HG03060 (cell line): ENCODE measurements around the gene PRKCQ.
A peak's percentile ranks its signal among the peaks of the same experiment; 100 is the strongest.
"Not testable (repeated sequence)": the region's sequence is repeated elsewhere in the genome, so short reads cannot be mapped to it uniquely, and the experiment has no call there.

ENCODE experiments used
- ATAC-seq: cut with Tn5 transposase; IDR thresholded peaks from one replicate; pipeline ENCODE4 v1.9.1; 2021; ENCODE audit warnings: low read depth, moderate number of reproducible peaks; ENCODE audit not compliant: unreplicated experiment

PRKCQ gene

DNA sequence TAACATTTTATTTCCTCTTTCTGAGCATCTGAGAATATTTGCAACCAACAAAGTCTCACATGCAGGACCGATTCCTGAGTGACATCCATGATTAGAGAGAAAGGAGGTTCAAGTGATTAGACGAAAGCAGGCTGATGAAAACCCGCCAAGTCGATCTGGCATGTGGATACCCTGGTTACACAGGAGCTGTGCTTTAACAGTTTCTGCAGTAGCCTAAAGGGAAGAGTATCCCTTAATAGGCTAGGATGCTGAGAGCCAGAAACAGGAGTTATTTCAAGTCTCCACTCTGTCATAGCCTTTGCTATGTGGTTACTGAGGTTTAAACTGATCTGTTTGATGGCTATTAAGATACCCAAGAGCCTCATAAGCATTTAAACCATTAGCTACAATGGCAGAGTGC, 82.5 kb downstream of the PRKCQ start:
- ATAC-seq, result no peak

DNA sequence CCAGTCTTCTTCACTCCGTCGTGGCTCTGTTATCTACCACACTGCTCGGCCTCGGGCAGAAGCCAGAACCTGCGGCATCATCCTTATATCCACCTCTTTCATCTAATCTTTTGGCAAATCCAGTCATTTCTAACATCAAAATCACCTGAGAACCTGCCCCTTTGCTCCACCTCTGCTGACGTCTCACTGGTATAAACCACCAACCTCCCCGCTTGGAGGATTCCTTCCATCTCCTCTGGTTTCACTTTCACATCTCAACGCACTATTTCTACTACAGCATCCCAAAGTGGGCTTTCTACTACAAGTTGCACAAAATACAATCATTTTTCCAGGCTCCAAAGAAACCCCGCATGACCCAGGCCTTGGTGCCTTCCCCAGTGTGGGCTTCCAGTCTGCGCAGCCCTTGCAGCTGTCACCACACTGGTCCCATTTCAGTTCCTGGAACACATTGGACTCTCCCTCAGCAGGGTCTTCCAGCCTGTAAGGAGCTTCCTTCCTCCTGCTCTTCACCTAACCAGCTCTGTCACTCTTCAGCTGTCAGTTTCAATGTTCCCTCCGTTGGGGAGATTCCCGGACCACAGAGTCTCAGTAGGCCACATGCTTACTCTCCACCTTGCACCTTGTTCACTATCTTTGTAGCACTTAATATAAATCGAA, 85.0 kb downstream of the PRKCQ start:
- ATAC-seq, result no peak

GRCh38 chr10:6494442-6494819, 85.6 kb downstream of the PRKCQ start:
- no peak for ATAC-seq

GRCh38 chr10:6493521-6494441, 86.3 kb downstream of the PRKCQ start:
- no peak for ATAC-seq

GRCh38 chr10:6492896-6493295, 87.2 kb downstream of the PRKCQ start:
- no peak for ATAC-seq

GRCh38 chr10:6491841-6492609, 88.1 kb downstream of the PRKCQ start:
- ATAC-seq, result no peak

DNA sequence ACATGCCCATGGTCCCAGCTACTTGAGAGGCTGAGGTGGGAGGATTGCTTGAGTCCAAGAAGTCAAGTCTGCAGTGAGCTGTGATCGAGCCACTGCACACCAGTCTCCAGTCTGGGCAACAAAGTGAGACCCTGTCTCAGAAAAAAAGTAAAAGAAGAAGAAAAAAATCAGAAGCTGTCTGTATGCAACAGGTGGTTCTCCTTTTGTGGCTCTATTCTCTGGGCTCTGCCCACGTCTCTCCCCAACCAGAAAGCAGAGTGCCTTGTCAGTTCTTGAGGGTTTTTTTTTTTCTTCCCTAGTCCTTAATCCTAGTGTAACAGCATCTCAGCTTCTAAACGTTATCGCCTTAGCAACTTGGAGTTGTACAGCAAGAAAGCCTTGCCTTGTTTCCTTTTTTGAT, 89.5 kb downstream of the PRKCQ start:
- ATAC-seq, result no peak

DNA sequence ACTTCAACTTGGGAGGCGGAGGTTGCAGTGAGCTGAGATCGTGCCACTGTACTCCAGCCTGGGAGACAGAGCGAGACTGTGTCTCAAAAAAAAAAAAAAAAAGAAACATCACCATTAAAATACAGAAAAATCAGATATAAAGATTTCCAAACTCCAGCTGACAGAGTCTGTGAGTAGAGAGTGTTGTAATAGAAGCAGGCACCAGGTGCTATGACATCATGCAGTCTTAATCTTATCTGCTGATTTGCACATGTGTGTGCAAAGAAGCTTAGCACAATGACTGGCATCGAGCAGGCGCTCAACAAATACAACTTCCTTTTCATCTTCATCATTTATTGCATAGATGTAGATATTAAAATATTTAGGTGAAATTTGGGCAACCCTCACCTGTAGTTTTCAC, 92.2 kb downstream of the PRKCQ start:
- no peak for ATAC-seq

DNA sequence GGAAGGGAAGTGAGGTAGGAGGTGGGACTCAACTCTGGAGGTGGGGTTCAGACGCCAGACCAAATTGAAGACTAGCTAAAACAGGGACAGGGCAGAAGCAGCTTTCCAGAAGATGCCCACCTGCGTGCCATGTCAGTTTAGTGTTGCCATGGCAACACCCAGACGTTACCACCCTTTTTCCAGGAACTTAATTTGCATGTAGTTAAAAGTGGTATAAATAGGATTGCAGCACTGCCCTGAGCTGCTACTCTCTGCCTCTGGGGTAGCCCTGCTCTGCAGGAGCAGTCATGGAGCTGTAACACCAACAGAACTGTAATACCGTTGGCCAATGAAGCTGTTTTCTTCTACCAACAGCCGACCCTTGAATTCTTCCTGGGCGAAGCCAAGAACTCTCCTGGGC, 93.8 kb downstream of the PRKCQ start:
- ATAC-seq, result no peak

GRCh38 chr10:6482737-6483357, 97.2 kb downstream of the PRKCQ start:
- ATAC-seq, result no peak

DNA sequence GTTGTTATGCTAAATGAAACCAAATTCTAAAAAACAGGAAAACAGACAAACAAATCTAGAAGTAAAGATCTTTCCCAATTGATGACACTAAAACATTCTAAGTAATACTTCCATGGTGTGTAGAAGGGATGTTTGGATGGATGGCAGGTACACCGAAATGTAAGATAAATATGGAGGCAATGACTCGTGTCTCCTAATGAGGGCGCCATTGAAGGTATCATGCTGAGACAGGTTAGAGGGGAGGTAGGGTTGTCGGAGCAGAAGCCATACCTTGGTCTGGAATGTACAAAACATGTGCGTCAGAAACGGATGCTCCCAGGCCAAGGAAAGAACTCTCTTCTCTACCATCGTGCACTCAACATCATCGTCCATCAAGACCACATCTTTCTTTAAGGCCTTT, 101.4 kb downstream of the PRKCQ start:
- ATAC-seq, result no peak

- ATAC-seq, result no peak
Observed at GRCh38 chr10:6476989-6477388, 103.1 kb downstream of the PRKCQ start.

GRCh38 chr10:6474871-6475270, 105.2 kb downstream of the PRKCQ start:
- ATAC-seq, result no peak

DNA sequence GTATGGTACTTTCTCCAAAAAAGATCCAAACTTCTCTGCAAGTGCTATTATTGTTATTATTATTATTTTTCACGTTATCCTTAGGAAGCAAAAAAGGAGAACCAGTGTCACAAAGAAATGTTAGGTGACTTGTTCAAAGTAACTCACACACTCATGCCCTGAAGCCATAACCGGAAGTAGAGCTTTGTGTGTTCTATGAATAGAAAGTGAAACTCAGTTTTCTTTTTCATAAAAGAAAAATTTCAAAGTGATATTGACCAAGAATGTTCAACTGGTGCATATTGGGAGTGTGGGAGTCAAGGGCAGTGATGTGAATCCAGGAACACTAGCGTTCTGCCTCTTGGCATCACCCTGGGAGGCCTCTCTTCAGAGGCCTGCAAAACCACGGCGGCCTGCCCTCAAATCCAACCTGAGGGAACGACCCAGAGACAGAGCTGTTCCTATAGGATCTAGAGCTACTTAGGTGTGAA, 106.1 kb downstream of the PRKCQ start:
- ATAC-seq, result peak; percentile 68

DNA sequence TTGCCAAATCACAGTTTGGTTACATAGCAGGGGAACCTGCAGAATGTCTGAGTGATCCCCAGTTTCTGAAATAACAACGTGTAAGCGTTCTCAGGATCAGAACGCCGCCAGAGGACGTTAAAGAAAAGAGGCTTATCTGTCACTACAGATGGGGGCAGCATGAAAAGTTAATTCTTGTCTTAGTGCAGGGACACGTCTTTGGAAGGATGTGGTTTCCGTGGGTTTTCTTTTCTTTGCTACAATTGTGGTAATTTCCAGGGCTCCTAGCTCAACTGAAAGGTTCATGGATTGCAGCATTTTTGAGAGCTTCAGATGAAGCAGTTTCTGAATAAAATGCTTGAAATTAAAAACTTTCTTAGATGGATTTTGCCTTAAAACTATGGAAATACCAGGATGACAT, 106.6 kb downstream of the PRKCQ start:
- ATAC-seq, result no peak

- not testable (repeated sequence) for ATAC-seq
Observed at GRCh38 chr10:6472710-6473005, 107.4 kb downstream of the PRKCQ start.

GRCh38 chr10:6470894-6471618, 109.0 kb downstream of the PRKCQ start:
- no peak for ATAC-seq

DNA sequence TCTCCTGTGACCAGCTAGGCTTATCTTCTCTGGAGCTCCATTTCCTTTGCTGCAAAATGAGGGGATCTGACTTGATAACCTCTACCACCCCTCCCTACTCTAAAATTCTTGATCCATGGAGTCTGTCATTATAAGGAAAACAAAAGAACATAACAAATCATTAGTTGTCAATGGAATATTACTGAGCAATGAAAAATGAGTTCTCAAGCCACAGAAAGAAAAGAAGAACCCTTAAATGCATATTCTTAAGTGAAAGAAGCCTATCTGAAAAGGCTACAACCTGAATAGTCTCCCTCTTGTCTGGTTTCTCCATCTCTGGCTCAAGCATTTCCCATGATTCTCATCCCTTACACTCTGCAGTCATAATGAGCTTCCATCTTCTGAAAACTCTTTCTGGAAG, 110.4 kb downstream of the PRKCQ start:
- ATAC-seq, result no peak

DNA sequence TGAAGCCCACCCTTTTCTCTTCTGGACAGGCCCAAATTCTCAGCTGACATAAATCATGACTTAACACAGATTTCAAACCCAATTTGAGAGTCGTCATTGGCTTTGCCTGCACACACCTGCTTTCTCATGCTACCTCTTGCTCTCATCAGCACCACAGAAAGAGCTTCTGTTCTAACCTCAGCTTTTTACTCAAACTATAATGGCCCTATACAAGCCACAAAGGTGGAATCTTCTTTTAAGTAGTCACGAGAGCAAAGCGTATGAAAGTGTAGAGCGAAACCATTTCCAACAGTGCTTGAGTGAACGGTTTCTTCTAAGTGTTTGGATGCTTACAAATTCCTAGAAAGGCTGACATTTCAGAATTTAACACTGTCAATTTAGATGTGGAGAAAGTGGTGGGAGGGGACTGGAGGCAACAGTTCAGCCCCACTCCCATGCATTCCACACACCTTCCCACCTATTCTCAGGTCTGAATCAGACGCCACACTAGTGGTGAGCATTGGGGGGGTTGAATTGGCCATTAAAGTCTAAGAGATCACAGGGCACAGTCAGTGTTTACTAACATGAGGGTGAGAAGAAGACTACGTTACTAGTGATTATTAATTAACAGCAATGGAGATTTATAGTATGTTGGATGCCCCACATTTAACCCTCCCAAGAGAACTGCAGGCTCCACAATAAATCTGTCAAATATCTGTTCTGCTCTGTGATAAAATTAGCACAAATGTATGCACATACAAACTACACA, 114.0 kb downstream of the PRKCQ start:
- no peak for ATAC-seq

DNA sequence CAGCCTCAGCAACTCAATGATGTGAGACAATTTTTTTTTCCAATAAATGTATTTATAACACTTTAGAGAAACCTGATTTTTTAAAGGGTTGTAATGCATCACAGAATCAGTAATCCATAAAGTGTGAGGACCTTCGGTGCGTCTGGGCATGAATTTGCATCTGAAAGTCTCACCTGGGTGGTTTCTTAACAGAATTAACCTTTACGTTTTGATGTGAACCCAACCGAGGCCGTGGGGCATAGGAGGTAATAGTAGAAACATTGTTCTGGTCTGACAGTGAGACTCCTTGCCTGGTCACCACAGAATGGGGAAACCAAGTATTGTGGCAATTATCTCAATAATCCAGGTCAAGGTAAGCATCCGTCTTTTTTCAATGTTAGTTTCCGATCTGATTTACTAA, 114.6 kb downstream of the PRKCQ start:
- ATAC-seq, result no peak
